Panc1 (cell line): ENCODE data around the gene ARHGAP12. TPM values are rescaled to one million over a fixed set of nuclear protein-coding genes. Genes with fewer than 3 reads are reported as not detected.
A peak's percentile ranks its signal among the peaks of the same experiment; 100 is the strongest.

ENCODE experiments used
- ATAC-seq: fragments of 200-7000 bp; cut with Tn5 transposase; 2 replicates; pipeline ENCODE4 v1.9.1; 2020; ENCODE audit warnings: mild to moderate bottlenecking, moderate library complexity
- BruUV-seq: library from RNA; stranded (reverse); fragments of 400-500 nt; replicated peaks from 2 replicates; lab custom pipeline; 2021; lab: Mats Ljungman, UMichigan
- CTCF ChIA-PET: fragments of 300-600 bp; sonication (Branson Sonifier 250); formaldehyde crosslinking; loops from one replicate; lab custom pipeline; 2022; ENCODE audit warnings: antibody characterized with exemption; lab: Charles Lee
- POLR2A ChIA-PET: fragments of 300-600 bp; sonication (Branson Sonifier 250); formaldehyde crosslinking; loops from one replicate; lab custom pipeline; 2022; ENCODE audit warnings: antibody characterized with exemption; lab: Charles Lee
- DNase-seq: peaks from one replicate; pipeline ENCODE4 v3.0.0-alpha.2; 2010; ENCODE audit warnings: low read depth, low spot score
- H3K27ac ChIP-seq: 2 replicates; pipeline ENCODE4 v1.5.1; 2011; ENCODE audit warnings: mild to moderate bottlenecking, low read length, inconsistent platforms
- H3K27me3 ChIP-seq: fragments of 200-500 bp; sonication (Bioruptor generic); 2 replicates; pipeline ENCODE4 v1.6.0; 2014; ENCODE audit warnings: low read length, inconsistent platforms; ENCODE audit not compliant: control insufficient read depth, insufficient read depth
- H3K36me3 ChIP-seq: fragments of 200-500 bp; sonication (Bioruptor generic); 2 replicates; pipeline ENCODE4 v1.5.1; 2014; ENCODE audit warnings: inconsistent platforms, mild to moderate bottlenecking, low read length, moderate library complexity; ENCODE audit not compliant: control insufficient read depth, insufficient read depth
- H3K4me1 ChIP-seq: 2 replicates; pipeline ENCODE4 v1.5.1; 2011; ENCODE audit warnings: inconsistent platforms, mild to moderate bottlenecking, low read length, moderate library complexity; ENCODE audit not compliant: control insufficient read depth, insufficient read depth
- H3K4me3 ChIP-seq, 2 experiments: 2 replicates each; pipeline ENCODE4 v1.5.1; 2011 to 2012; ENCODE audit warnings: low read depth in 2 of 2, low read length in 2 of 2, mild to moderate bottlenecking in 2 of 2, inconsistent platforms in 1 of 2, moderate library complexity in 1 of 2
- H3K9me3 ChIP-seq: fragments of 200-500 bp; sonication (Bioruptor generic); 2 replicates; pipeline ENCODE4 v1.5.1; 2014; ENCODE audit warnings: low read depth, mild to moderate bottlenecking, inconsistent platforms, low read length, moderate library complexity; ENCODE audit not compliant: control insufficient read depth, insufficient read depth
- CTCF ChIP-seq: fragments of 450-650 bp; IDR thresholded peaks from 2 replicates; pipeline ENCODE4 v1.5.1; 2017; ENCODE audit warnings: mild to moderate bottlenecking
- POLR2AphosphoS5 ChIP-seq: IDR thresholded peaks from 2 replicates; pipeline ENCODE4 v1.6.1; 2012; ENCODE audit warnings: mild to moderate bottlenecking, low read depth, low read length, moderate library complexity
- SIN3A ChIP-seq: IDR thresholded peaks from 2 replicates; pipeline ENCODE4 v1.6.1; 2012; ENCODE audit warnings: low read depth, mild to moderate bottlenecking, low read length, moderate library complexity, borderline replicate concordance; ENCODE audit not compliant: insufficient read depth
- TCF7L2 ChIP-seq: IDR thresholded peaks from 2 replicates; pipeline ENCODE4 v1.6.1; 2011; ENCODE audit warnings: mild to moderate bottlenecking, low read depth, low read length, inconsistent platforms
- in situ Hi-C: cut with HindIII; loops from 2 replicates; pipeline ENCODE4 v1.10.0; 2016; ENCODE audit warnings: low sequenced_read_pairs, low pct_unique_long_range_greater_than_20kb
- intact Hi-C: fragments of 100-400 bp; cut with micrococcal nuclease; formaldehyde crosslinking; loops from one replicate; pipeline ENCODE4 v1.10.0; 2022; ENCODE audit not compliant: unreplicated experiment
- total RNA-seq: library from RNA; stranded (reverse); gene quantifications from one replicate; pipeline ENCODE4 v1.2.1, GENCODE V29; 2021; ENCODE audit not compliant: unreplicated experiment
- TF ChIP-seq, protein P1 (sequence below), 2 experiments: IDR thresholded peaks; 2 replicates each; pipeline ENCODE4 v1.6.1; 2011 to 2012; ENCODE audit warnings: low read depth in 2 of 2, control low read depth in 1 of 2, low read length in 1 of 2, mild to moderate bottlenecking in 1 of 2, moderate library complexity in 1 of 2; ENCODE audit not compliant: insufficient read depth in 1 of 2

The ARHGAP12 gene
- total RNA-seq, 1 experiment from 2014 or later: 22.9 TPM

- H3K4me1 ChIP-seq: peaks cover 37% of the 10 kb centered on the region
- no peaks in the 10 kb centered on the region for H3K27me3 ChIP-seq
- intact Hi-C loops (no loop called here), in situ Hi-C loops (no loop called here)
- no peak for TF ChIP-seq CTCF
- TF ChIP-seq TCF7L2: no peak
- peak overlapping the region; percentile 90 for H3K27ac ChIP-seq
- DNase-seq (no peak), ATAC-seq (no peak)
- POLR2A ChIA-PET: no interaction called here
- CTCF ChIA-PET: no interaction called here
- peak overlapping the region; percentile 38 to 61 for H3K4me3 ChIP-seq
- BruUV-seq: no TSS peak
- H3K36me3 ChIP-seq: no peaks in the 10 kb centered on the region
- H3K9me3 ChIP-seq: no peaks in the 10 kb centered on the region
Observed at GRCh38 chr10:31760674-31761081, 168.0 kb downstream of the ARHGAP12 start.

DNA sequence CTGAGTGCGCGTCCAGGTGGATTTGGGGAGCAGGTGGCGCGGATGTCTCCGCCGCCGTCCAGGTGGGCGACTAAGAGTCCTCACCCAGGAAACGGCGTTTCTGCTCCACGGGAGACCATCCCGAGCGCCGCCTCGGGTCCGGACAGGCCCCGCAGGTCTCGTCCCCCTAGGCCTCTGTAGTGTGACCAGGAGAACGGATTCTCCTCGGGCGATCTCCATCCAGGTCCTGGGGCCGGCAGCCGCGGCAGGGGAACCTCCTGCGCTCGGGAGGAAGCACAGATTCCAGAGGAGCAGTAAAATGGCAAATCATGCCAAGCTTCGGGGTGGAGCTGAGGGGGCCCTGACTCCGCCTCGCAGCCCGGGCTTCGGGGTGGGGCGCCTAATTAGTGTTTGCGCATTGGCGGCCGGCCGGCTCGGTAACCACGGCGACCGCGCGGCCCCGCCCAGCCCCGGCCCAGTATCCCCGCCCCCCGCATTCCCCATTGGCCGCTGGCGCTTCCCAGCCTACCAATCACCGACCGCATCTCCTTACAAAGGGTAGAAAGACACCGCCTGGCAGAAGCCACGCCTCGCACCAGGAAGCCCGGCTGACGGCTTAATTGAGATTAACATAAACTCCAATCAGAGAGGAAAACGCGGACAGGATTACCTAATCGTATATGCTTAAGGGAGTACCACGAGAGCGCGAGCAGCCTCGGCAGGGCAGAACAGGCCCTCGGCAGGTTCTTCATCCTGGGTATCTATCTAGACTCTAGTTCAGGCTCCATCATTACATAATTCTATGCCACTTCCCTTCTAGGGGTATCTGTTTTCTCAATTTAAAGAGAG lies 168.6 kb downstream of the ARHGAP12 start:
- intact Hi-C loops: no loop called here
- no TSS peak for BruUV-seq
- DNase-seq (peak; percentile 58), ATAC-seq (peak; percentile 92)
- in situ Hi-C loops: no loop called here
- H3K27me3 ChIP-seq: no peaks in the 10 kb centered on the region
- H3K4me1 ChIP-seq: peaks cover 44% of the 10 kb centered on the region
- no peaks in the 10 kb centered on the region for H3K9me3 ChIP-seq
- ChIA-PET POLR2A (no interaction called here), CTCF (no interaction called here)
- peak overlapping the region; percentile 70 to 73 for H3K4me3 ChIP-seq
- peak; percentile 67 for TF ChIP-seq TCF7L2
- TF ChIP-seq SIN3A: no peak
- TF ChIP-seq, protein P1, sequence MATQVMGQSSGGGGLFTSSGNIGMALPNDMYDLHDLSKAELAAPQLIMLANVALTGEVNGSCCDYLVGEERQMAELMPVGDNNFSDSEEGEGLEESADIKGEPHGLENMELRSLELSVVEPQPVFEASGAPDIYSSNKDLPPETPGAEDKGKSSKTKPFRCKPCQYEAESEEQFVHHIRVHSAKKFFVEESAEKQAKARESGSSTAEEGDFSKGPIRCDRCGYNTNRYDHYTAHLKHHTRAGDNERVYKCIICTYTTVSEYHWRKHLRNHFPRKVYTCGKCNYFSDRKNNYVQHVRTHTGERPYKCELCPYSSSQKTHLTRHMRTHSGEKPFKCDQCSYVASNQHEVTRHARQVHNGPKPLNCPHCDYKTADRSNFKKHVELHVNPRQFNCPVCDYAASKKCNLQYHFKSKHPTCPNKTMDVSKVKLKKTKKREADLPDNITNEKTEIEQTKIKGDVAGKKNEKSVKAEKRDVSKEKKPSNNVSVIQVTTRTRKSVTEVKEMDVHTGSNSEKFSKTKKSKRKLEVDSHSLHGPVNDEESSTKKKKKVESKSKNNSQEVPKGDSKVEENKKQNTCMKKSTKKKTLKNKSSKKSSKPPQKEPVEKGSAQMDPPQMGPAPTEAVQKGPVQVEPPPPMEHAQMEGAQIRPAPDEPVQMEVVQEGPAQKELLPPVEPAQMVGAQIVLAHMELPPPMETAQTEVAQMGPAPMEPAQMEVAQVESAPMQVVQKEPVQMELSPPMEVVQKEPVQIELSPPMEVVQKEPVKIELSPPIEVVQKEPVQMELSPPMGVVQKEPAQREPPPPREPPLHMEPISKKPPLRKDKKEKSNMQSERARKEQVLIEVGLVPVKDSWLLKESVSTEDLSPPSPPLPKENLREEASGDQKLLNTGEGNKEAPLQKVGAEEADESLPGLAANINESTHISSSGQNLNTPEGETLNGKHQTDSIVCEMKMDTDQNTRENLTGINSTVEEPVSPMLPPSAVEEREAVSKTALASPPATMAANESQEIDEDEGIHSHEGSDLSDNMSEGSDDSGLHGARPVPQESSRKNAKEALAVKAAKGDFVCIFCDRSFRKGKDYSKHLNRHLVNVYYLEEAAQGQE (IDR thresholded peaks at IDR 0.05; ENCODE audit: insufficient read depth in 1 of 2, low read depth in 2 of 2, low read length in 1 of 2): no peak
- TF ChIP-seq CTCF: no peak
- TF ChIP-seq POLR2AphosphoS5: peak; percentile 90
- H3K36me3 ChIP-seq: no peaks in the 10 kb centered on the region
- H3K27ac ChIP-seq: peak overlapping the region; percentile 90
